GM21360 (cell line): ENCODE measurements around the gene TPMT.

Source experiments
- ATAC-seq: cut with Tn5 transposase; IDR thresholded peaks from one replicate; pipeline ENCODE4 v1.9.1; 2021; ENCODE audit warnings: mild to moderate bottlenecking, moderate library complexity; ENCODE audit not compliant: unreplicated experiment

Gene TPMT

GRCh38 chr6:18118330-18118729, 36.5 kb downstream of the TPMT start:
- ATAC-seq, result no peak

- no peak for ATAC-seq
Measured at GRCh38 chr6:18117136-18117535, 37.7 kb downstream of the TPMT start.

- no peak for ATAC-seq
Measured at GRCh38 chr6:18115356-18115755, 39.5 kb downstream of the TPMT start.

- no peak for ATAC-seq
Measured at GRCh38 chr6:18110162-18110561, 44.7 kb downstream of the TPMT start.

- no peak for ATAC-seq
Measured at GRCh38 chr6:18107061-18107460, 47.8 kb downstream of the TPMT start.

- no peak for ATAC-seq
Measured at GRCh38 chr6:18102783-18103509, 51.9 kb downstream of the TPMT start.

GRCh38 chr6:18101873-18102272, 53.0 kb downstream of the TPMT start:
- no peak for ATAC-seq

- ATAC-seq, result no peak
Measured at GRCh38 chr6:18101271-18101670, 53.6 kb downstream of the TPMT start.

- no peak for ATAC-seq
Measured at GRCh38 chr6:18100296-18100695, 54.6 kb downstream of the TPMT start.

- no peak for ATAC-seq
Measured at GRCh38 chr6:18099511-18099910, 55.4 kb downstream of the TPMT start.

GRCh38 chr6:18096423-18096822, 58.5 kb downstream of the TPMT start:
- ATAC-seq, result no peak

GRCh38 chr6:18091382-18091781, 63.5 kb downstream of the TPMT start:
- ATAC-seq, result no peak

- no peak for ATAC-seq
Measured at GRCh38 chr6:18090349-18090786, 64.5 kb downstream of the TPMT start.

- ATAC-seq, result no peak
Measured at GRCh38 chr6:18088419-18089296, 66.2 kb downstream of the TPMT start.

- ATAC-seq, result no peak
Measured at GRCh38 chr6:18087396-18088165, 67.3 kb downstream of the TPMT start.

GRCh38 chr6:18081025-18081668, 73.7 kb downstream of the TPMT start:
- no peak for ATAC-seq

GRCh38 chr6:18080544-18080943, 74.3 kb downstream of the TPMT start:
- ATAC-seq, result no peak

GRCh38 chr6:18078866-18079265, 76.0 kb downstream of the TPMT start:
- ATAC-seq, result no peak
